ENCODE measurements around the gene RIMS3. TPM values are rescaled to one million over a fixed set of nuclear protein-coding genes. Genes with fewer than 3 reads are reported as not detected.

RIMS3 gene
- total RNA-seq, 1 donor from 2014 or later, result 4.3 TPM

GRCh38 chr1:40701684-40702083, 36.2 kb upstream of the RIMS3 start:
- Histone ChIP-seq H3K79me2 (ENCODE audit: insufficient read depth, low read length) (peaks cover 92% of the 10 kb centered on the region), H4K20me1 (ENCODE audit: insufficient read depth, low read length) (peaks cover 42% of the 10 kb centered on the region), H3K4me1 (ENCODE audit: insufficient read depth, low read length) (peaks cover 9% of the 10 kb centered on the region)

GRCh38 chr1:40699787-40700186, 34.3 kb upstream of the RIMS3 start:
- Mint-ChIP-seq H3K4me1 (ENCODE audit: low read depth, unreplicated experiment) (peaks cover 18% of the 10 kb centered on the region), H3K4me3 (ENCODE audit: unreplicated experiment) (no peak overlapping the region), H3K27me3 (ENCODE audit: low read depth, unreplicated experiment) (no peaks in the 10 kb centered on the region), H3K36me3 (ENCODE audit: low read depth, unreplicated experiment) (no peaks in the 10 kb centered on the region), H3K9me3 (ENCODE audit: unreplicated experiment) (peaks cover 5% of the 10 kb centered on the region), H3K27ac (ENCODE audit: unreplicated experiment) (no peak overlapping the region)
- H3K4me3 ChIP-seq (ENCODE audit: insufficient read depth, low read depth, low read length), result no peak overlapping the region
- H4K20me1 ChIP-seq (ENCODE audit: insufficient read depth, low read length), result peaks cover 44% of the 10 kb centered on the region
- H2AFZ ChIP-seq (ENCODE audit: low read depth, low read length), result no peak overlapping the region
- DNase-seq (ENCODE audit: low read depth) (no peak), FAIRE-seq (no peak)
- no peak overlapping the region for H3K9ac ChIP-seq (ENCODE audit: low read length)
- H3K27ac ChIP-seq (ENCODE audit: low read depth, low read length), result no peak overlapping the region
- H3K9me3 ChIP-seq (ENCODE audit: insufficient read depth, low read depth, low read length), result no peaks in the 10 kb centered on the region
- no peaks in the 10 kb centered on the region for H3K36me3 ChIP-seq (ENCODE audit: insufficient read depth, low read length)
- H3K4me2 ChIP-seq (ENCODE audit: low read length), result no peak overlapping the region
- no peaks in the 10 kb centered on the region for H3K27me3 ChIP-seq (ENCODE audit: insufficient read depth, low read length)
- peaks cover 93% of the 10 kb centered on the region for H3K79me2 ChIP-seq (ENCODE audit: insufficient read depth, low read length)
- no peak for TF ChIP-seq CTCF (IDR thresholded peaks at IDR 0.05; ENCODE audit: insufficient read depth, low read depth, low read length)
- TF ChIP-seq EZH2 (IDR thresholded peaks at IDR 0.05; ENCODE audit: insufficient read depth, low read length), result no peak
- peaks cover 9% of the 10 kb centered on the region for H3K4me1 ChIP-seq (ENCODE audit: insufficient read depth, low read length)

More at GRCh38 chr1:40701684-40702083, 36.2 kb upstream of the RIMS3 start:
- Mint-ChIP-seq H3K9me3 (ENCODE audit: unreplicated experiment) (peaks cover 5% of the 10 kb centered on the region), H3K4me1 (ENCODE audit: low read depth, unreplicated experiment) (peaks cover 21% of the 10 kb centered on the region), H3K27me3 (ENCODE audit: low read depth, unreplicated experiment) (no peaks in the 10 kb centered on the region), H3K36me3 (ENCODE audit: low read depth, unreplicated experiment) (no peaks in the 10 kb centered on the region), H3K27ac (ENCODE audit: unreplicated experiment) (no peak overlapping the region), H3K4me3 (ENCODE audit: unreplicated experiment) (no peak overlapping the region)
- H3K4me3 ChIP-seq (ENCODE audit: insufficient read depth, low read depth, low read length), result no peak overlapping the region
- no peak overlapping the region for H3K9ac ChIP-seq (ENCODE audit: low read length)
- H2AFZ ChIP-seq (ENCODE audit: low read depth, low read length), result no peak overlapping the region
- no peaks in the 10 kb centered on the region for H3K27me3 ChIP-seq (ENCODE audit: insufficient read depth, low read length)
- TF ChIP-seq EZH2 (IDR thresholded peaks at IDR 0.05; ENCODE audit: insufficient read depth, low read length) (no peak), CTCF (IDR thresholded peaks at IDR 0.05; ENCODE audit: insufficient read depth, low read depth, low read length) (no peak)
- H3K27ac ChIP-seq (ENCODE audit: low read depth, low read length), result no peak overlapping the region
- no peaks in the 10 kb centered on the region for H3K36me3 ChIP-seq (ENCODE audit: insufficient read depth, low read length)
- DNase-seq (ENCODE audit: low read depth) (no peak), FAIRE-seq (no peak)
- no peak overlapping the region for H3K4me2 ChIP-seq (ENCODE audit: low read length)
- no peaks in the 10 kb centered on the region for H3K9me3 ChIP-seq (ENCODE audit: insufficient read depth, low read depth, low read length)

- H3K4me1 Mint-ChIP-seq (ENCODE audit: low read depth, unreplicated experiment), result peaks cover 19% of the 10 kb centered on the region
- H4K20me1 ChIP-seq (ENCODE audit: insufficient read depth, low read length), result peaks cover 44% of the 10 kb centered on the region
These were observed 32.0 kb upstream of the RIMS3 start for GRCh38 chr1:40697436-40697835.

More at GRCh38 chr1:40697436-40697835, 32.0 kb upstream of the RIMS3 start:
- Histone ChIP-seq H3K27me3 (ENCODE audit: insufficient read depth, low read length) (no peaks in the 10 kb centered on the region), H3K4me2 (ENCODE audit: low read length) (no peak overlapping the region), H3K4me3 (ENCODE audit: insufficient read depth, low read depth, low read length) (no peak overlapping the region), H3K27ac (ENCODE audit: low read depth, low read length) (no peak overlapping the region), H3K79me2 (ENCODE audit: insufficient read depth, low read length) (peaks cover 98% of the 10 kb centered on the region), H3K9me3 (ENCODE audit: insufficient read depth, low read depth, low read length) (no peaks in the 10 kb centered on the region), H3K9ac (ENCODE audit: low read length) (no peak overlapping the region), H2AFZ (ENCODE audit: low read depth, low read length) (no peak overlapping the region), H3K4me1 (ENCODE audit: insufficient read depth, low read length) (peaks cover 3% of the 10 kb centered on the region), H3K36me3 (ENCODE audit: insufficient read depth, low read length) (no peaks in the 10 kb centered on the region)
- no peak for TF ChIP-seq CTCF (IDR thresholded peaks at IDR 0.05; ENCODE audit: insufficient read depth, low read depth, low read length)
- TF ChIP-seq EZH2 (IDR thresholded peaks at IDR 0.05; ENCODE audit: insufficient read depth, low read length), result no peak
- peaks cover 4% of the 10 kb centered on the region for H3K9me3 Mint-ChIP-seq (ENCODE audit: unreplicated experiment)
- no peak overlapping the region for H3K4me3 Mint-ChIP-seq (ENCODE audit: unreplicated experiment)
- FAIRE-seq, result no peak
- no peaks in the 10 kb centered on the region for H3K27me3 Mint-ChIP-seq (ENCODE audit: low read depth, unreplicated experiment)
- no peaks in the 10 kb centered on the region for H3K36me3 Mint-ChIP-seq (ENCODE audit: low read depth, unreplicated experiment)
- H3K27ac Mint-ChIP-seq (ENCODE audit: unreplicated experiment), result no peak overlapping the region
- DNase-seq (ENCODE audit: low read depth), result no peak
